MV-4-11 (cell line): ENCODE measurements around the gene OPCML.

Source experiments
- DNase-seq: peaks from one replicate; lab custom pipeline; 2025; lab: John Stamatoyannopoulos, UW

OPCML gene

DNA sequence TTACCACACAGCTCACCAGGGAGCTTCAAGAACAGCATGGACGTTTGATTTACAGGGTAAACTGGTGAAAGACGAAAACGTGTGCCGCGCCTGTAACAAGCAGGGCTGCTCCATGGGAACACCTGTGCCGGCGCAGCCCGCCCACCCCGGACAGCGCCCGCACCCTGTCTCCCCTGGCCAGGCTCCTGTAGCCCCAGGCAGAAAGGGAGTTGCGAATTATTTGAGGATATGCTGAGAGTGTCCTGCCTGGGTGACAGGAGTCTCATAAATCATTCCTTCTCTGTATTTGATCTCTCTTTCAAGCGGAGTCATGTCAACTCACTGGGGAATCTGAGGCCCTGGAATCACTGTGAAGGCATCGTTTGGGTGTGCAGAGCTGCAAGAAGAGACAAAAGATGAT, 804.3 kb downstream of the OPCML start:
- DNase-seq, result no peak

DNA sequence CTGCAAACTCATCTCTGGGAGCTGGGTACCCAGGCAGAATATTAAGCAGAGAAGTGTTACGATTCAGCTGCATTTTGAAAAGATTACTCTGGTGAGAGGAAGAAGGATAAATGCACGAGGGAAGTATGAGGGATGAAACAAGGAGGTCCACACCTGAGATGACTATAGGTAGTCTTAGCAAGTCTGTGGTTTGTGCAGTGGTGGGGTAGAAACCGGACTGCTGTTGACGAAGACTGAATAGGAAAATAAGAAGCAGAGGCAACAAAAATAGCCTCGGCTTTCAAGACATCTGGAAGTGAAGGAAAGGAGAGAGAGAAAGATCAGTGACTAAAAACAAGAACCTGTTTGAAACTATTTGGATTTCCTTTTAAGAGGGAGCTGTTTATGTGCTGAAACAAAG, 810.8 kb downstream of the OPCML start:
- no peak for DNase-seq

GRCh38 chr11:132719684-132720083, 812.6 kb downstream of the OPCML start:
- no peak for DNase-seq

GRCh38 chr11:132718711-132719671, 813.3 kb downstream of the OPCML start:
- DNase-seq, result peak; percentile 81

- no peak for DNase-seq
Observed at GRCh38 chr11:132717824-132718223, 814.5 kb downstream of the OPCML start.

GRCh38 chr11:132716037-132716436, 816.3 kb downstream of the OPCML start:
- no peak for DNase-seq

GRCh38 chr11:132714859-132715440, 817.4 kb downstream of the OPCML start:
- DNase-seq, result no peak

DNA sequence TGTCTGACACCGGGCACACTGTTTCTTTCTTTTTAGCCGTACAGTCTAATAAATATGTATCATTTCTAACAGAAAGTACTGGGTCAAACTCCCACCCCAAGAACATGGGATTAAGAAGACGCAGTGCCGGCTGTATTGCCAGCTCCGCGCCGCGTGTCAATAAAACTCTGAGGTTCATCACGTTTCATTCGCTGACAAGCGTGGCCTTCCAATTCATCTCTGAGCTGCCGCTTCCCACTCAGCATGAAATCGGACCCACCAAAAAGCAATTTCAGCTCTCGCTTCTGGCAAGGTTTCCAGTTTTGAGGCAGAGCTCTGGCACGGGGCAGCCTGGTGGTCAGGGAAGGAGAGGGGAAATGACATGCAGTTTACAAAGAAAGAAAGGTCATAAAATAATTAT, 819.8 kb downstream of the OPCML start:
- no peak for DNase-seq

- no peak for DNase-seq
Observed at GRCh38 chr11:132704781-132705375, 827.4 kb downstream of the OPCML start.

DNA sequence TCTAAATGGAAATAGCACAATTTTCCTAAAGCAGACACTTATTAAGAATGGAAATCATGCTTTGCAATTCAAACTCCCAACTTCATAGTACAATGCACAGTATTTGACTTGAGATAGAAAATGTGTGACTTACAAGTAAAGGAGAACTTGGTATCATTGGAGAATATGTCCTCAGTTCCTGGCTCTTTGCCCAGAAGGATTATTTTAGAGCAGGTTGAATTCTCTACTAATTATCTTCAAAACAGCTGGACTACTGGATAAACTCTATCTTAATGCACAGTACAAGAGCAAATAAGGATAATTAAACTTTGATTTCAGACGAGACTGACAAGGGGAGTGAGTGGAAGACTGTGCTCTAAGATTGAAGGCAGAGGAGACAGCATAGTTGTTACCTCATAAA, 839.4 kb downstream of the OPCML start:
- DNase-seq, result no peak

GRCh38 chr11:132691848-132692550, 840.3 kb downstream of the OPCML start:
- DNase-seq, result no peak

- no peak for DNase-seq
Observed at GRCh38 chr11:132686886-132687285, 845.4 kb downstream of the OPCML start.

- peak; percentile 86 for DNase-seq
Observed at GRCh38 chr11:132685174-132685611, 847.1 kb downstream of the OPCML start.

DNA sequence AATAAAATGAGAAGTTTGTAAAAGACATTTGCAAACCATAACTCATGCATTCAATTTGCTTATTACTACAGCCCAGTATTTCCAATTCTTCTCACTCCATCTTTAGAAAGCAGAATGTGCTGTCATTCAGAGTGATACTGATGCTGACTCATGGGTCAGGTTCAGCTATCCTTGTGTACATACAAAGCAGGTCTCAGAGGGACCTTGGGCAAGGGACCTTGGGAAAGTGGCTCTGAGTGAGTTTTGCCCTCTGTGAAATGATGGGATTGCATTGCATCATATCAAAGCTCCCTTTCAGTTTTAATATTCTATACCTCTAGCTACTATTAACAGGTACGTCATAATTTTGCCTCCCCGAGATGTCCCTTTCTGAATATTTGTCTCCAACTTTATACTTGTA, 848.7 kb downstream of the OPCML start:
- no peak for DNase-seq

- no peak for DNase-seq
Observed at GRCh38 chr11:132681971-132682370, 850.3 kb downstream of the OPCML start.

DNA sequence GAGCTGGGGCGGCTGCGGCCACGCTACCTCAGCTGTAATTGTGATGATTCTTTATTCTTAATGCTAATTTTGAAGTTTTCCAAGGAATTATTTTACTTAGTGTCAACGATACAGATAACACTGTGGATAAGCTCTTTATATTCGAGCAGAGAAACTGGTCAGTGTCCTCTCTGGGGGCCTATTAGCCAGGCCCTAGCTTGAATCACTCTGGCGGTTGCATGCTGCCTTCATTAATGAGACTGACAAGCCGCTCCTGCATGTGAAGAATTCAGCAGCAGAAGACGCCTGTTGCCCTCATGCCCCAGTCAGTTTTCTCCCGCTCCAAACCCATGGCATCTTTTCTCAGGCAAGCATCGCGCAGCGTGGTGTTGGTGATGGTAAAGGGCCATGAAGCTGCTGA, 851.7 kb downstream of the OPCML start:
- DNase-seq, result no peak

DNA sequence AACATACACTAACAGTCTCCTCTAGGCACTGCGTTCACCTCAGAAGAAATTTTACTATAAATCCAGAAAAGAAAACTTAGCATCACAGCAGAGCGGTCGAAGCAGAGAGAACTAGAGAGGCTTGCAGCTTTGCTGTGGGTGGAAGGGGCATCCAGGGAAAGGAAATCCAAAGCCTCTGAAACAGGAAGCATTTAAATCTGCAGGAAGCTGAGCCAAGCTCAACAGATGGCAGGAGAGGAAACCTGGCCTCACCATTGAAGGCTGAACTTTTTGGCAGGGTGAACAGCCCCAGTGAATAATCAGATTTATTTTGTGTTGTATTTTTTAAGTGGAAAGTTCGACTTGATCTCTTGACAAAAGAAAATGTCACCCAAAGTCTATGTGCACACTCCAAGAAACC, 858.1 kb downstream of the OPCML start:
- no peak for DNase-seq

GRCh38 chr11:132671851-132672370, 860.4 kb downstream of the OPCML start:
- peak; percentile 50 for DNase-seq

DNA sequence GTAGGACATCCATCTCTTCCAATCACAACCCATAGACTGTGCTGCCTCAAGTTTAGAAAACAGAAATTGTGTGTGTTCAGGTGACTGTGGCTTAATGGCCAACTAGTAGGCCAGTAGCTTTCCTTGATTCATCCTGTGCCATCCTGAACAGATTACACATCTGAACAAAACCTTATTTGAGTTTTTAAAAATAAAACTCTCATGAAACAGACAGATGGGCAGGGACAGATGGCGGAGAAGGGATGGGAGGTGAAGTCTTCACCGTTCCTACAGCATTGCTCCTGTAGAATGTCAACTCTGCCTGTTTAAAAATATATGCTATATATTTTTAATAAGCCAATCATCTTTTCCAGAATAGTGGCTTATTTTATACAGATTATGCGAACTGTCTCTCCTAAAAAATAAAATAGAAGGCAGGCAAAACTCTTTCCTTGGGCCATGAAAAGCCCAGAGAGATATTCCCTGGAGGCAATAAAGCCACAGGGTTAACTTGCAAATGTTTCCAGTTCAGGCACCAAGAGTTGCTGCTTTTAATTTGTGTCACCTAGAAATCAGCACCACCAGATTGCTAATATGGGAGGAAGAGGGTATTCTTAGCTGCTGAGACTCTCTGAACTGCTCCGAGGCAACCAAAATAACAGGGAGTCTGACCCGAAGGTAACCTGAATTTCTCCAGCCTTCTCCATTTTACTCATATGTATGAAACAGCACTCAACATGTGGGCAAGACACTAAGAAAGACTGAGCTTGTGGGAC, 861.2 kb downstream of the OPCML start:
- DNase-seq, result no peak

GRCh38 chr11:132669949-132670348, 862.4 kb downstream of the OPCML start:
- DNase-seq, result no peak

DNA sequence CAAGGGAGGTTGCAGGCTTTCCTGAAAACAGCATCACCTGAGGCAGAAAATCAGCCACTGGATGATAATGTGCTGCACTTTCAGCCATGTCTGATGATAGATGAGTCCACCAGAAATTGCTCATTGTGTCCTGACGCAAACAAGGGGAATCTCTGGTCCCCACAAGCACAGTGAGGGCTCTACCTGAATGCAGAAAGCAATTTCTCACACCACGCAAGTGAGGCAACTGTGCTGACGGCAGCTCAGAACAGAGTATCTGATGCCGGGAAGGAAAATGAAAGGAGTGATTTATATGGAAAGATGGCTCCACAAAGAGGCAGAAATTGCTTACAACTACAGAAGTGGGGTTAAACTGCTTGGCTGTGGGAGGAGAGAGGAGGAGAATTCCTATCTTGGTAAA, 867.1 kb downstream of the OPCML start:
- no peak for DNase-seq
